Heart left ventricle (tissue), 16 donors: ENCODE data around the gene CERS5. TPM values are rescaled to one million over a fixed set of nuclear protein-coding genes. Genes with fewer than 3 reads are reported as not detected.

ENCODE experiments used
- ATAC-seq, 4 donors: fragments of 200-7000 bp; cut with Tn5 transposase; one replicate each; pipeline ENCODE4 v1.9.1; 2020 to 2022; ENCODE audit warnings: moderate library complexity in 4 of 4, mild to moderate bottlenecking in 3 of 4, moderate number of reproducible peaks in 1 of 4
- DNase-seq, 5 donors: peaks; one replicate each; pipeline ENCODE4 v3.0.0-alpha.2; 2020
- H3K27ac ChIP-seq, 12 donors: fragments of 200-600 bp; sonication (generic) in 4 of 12; one replicate each; pipeline versions ENCODE4 v1.5.0 to v1.8.0; 2016 to 2022; ENCODE audit warnings: mild to moderate bottlenecking in 2 of 12
- H3K27me3 ChIP-seq, 9 donors: fragments of 200-600 bp; sonication (generic) in 2 of 9; one replicate each; pipeline versions ENCODE4 v1.5.1 to v1.8.0; 2016 to 2022; ENCODE audit warnings: mild to moderate bottlenecking in 3 of 9
- H3K36me3 ChIP-seq, 9 donors: fragments of 200-600 bp; sonication (generic) in 2 of 9; one replicate each; pipeline versions ENCODE4 v1.5.0 to v1.8.0; 2018 to 2022; ENCODE audit warnings: mild to moderate bottlenecking in 2 of 9
- H3K4me1 ChIP-seq, 12 donors: fragments of 200-600 bp; sonication (generic) in 4 of 12; one replicate each; pipeline versions ENCODE4 v1.5.0 to v1.8.0; 2016 to 2022; ENCODE audit warnings: mild to moderate bottlenecking in 3 of 12
- H3K4me3 ChIP-seq, 12 donors: fragments of 200-600 bp; sonication (generic) in 4 of 12; one replicate each; pipeline versions ENCODE4 v1.5.0 to v1.8.0; 2017 to 2022; ENCODE audit warnings: mild to moderate bottlenecking in 9 of 12, moderate library complexity in 4 of 12
- H3K9me3 ChIP-seq, 12 donors: fragments of 200-600 bp; sonication (generic) in 4 of 12; one replicate each; pipeline versions ENCODE4 v1.5.0 to v1.8.0; 2016 to 2022; ENCODE audit warnings: mild to moderate bottlenecking in 1 of 12
- POLR2A ChIP-seq, 2 donors: fragments of 450-650 bp; IDR thresholded peaks; one replicate each; pipeline ENCODE4 v1.6.1; 2017; ENCODE audit warnings: antibody characterized with exemption in 2 of 2, mild to moderate bottlenecking in 2 of 2, moderate library complexity in 2 of 2
- WGBS, 4 donors: extraction: QIAGEN DNeasy Blood & Tissue Kit in 2 of 4; methylation state at CpG; one replicate each; pipeline versions ENCODE4 v1.1.5 to v1.1.7; 2013 to 2018; 5-methylcytosine and 5-hydroxymethylcytosine counted together
- intact Hi-C, 10 donors: fragments of 100-400 bp; cut with DNase I; formaldehyde crosslinking; loops; one replicate each; pipeline versions ENCODE4 v1.11.1 to v1.14.2; 2022
- polyA plus RNA-seq, 2 donors: library from polyadenylated mRNA; stranded (reverse); fragments of 200-250 nt; gene quantifications; one replicate each; pipeline ENCODE4 v1.2.3, GENCODE V29; 2013
- total RNA-seq, 9 donors: library from RNA; depleted of rRNA in 2 of 9; stranded (reverse); fragments of >200 nt in 2 of 9; fragmentation: NEBNext Ultra II Directional in 3 of 9; extraction: Animal tissue kit (Norgen Biotek cat#: 25700) in 3 of 9; gene quantifications; one replicate each; pipeline versions ENCODE4 v1.1.0 to v1.2.4, GENCODE V29; 2016 to 2023
- TF ChIP-seq, protein P1 (sequence below), 12 donors: fragments of 200-600 bp; sonication (generic) in 4 of 12; IDR thresholded peaks; one replicate each; pipeline versions ENCODE4 v1.5.0 to v1.8.0; 2018 to 2022; ENCODE audit warnings: antibody characterized with exemption in 12 of 12, mild to moderate bottlenecking in 5 of 12
- donor health status: ischemic (EF 13 %, LVEDD 7.1; RV severe dilation, severe dysfunction).
- donor health status: healthy with polysubstance abuse.
- donor health status: DM: no; HTN: yes; CAD: no.
- donor health status: DM: no; HTN: no; CAD: no.
- donor health status: ischemic (EF 25% LVEDD 6.9; RV normal size, moderate dysfunction).
- donor health status: ischemic (EF 25% LVEDD 5.7; RV mildly dilated, moderate dysfunction).
- donor health status: healthy.
- donor health status: DM: yes; HTN: yes; CAD: no.
- donor health status: ischemic (EF 35%, LVEDD 5.7; RV mildly dilated, moderate dysfunction).
- donor health status: nonischemic (EF 11% LVEDD 7.7; RV severe dilation, severe dysfunction).
- donor health status: DM: yes; HTN: yes; CAD: no.
- donor health status: PGD.
- donor health status: ischemic (EF 29% LVEDD 5.4; RV normal size, mild dysfunction).
- donor health status: nonischemic (EF 23%, LVEDD 6.1; RV moderate dilation, normal function).

The CERS5 gene
- total and polyA plus RNA-seq, 11 donors: 6.8 to 28.4 (median 11.7) TPM

DNA sequence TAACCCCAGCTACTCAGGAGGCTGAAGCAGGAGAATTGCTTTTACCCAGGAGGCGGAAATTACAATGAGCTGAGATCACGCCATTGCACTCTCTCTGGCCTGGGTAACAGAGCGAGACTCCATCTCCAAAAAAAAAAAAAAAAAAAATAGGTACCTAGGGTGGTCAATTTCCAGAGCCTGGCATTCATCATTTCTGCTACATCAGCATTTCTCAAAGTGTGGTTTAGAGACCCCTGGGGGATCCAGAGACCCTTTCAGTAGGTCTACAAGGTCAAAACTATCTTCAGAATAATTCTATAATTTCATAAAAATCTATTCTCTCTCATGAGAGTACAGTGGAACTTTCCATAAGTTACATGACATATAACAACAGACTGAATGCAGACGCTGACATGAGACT, 19.9 kb downstream of the CERS5 start:
- no peak for TF ChIP-seq POLR2A (IDR thresholded peaks at IDR 0.05)
- TF ChIP-seq, protein P1, sequence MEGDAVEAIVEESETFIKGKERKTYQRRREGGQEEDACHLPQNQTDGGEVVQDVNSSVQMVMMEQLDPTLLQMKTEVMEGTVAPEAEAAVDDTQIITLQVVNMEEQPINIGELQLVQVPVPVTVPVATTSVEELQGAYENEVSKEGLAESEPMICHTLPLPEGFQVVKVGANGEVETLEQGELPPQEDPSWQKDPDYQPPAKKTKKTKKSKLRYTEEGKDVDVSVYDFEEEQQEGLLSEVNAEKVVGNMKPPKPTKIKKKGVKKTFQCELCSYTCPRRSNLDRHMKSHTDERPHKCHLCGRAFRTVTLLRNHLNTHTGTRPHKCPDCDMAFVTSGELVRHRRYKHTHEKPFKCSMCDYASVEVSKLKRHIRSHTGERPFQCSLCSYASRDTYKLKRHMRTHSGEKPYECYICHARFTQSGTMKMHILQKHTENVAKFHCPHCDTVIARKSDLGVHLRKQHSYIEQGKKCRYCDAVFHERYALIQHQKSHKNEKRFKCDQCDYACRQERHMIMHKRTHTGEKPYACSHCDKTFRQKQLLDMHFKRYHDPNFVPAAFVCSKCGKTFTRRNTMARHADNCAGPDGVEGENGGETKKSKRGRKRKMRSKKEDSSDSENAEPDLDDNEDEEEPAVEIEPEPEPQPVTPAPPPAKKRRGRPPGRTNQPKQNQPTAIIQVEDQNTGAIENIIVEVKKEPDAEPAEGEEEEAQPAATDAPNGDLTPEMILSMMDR (IDR thresholded peaks at IDR 0.05): no peak
- H3K4me1 ChIP-seq: peaks cover 0 to 31% (median 6%) of the 10 kb centered on the region in 12 donors
- intact Hi-C loops: no loop called here
- 94 to 98% (median 97%) methylated on average over 4 of the region's 4 CpGs for WGBS, 4 donors
- H3K27ac ChIP-seq: no peak overlapping the region
- H3K9me3 ChIP-seq: no peaks in the 10 kb centered on the region
- no peak for DNase-seq
- H3K36me3 ChIP-seq: peaks cover 0 to 19% (median 8%) of the 10 kb centered on the region in 9 donors
- H3K4me3 ChIP-seq: no peak overlapping the region
- no peaks in the 10 kb centered on the region for H3K27me3 ChIP-seq
- ATAC-seq: no peak

DNA sequence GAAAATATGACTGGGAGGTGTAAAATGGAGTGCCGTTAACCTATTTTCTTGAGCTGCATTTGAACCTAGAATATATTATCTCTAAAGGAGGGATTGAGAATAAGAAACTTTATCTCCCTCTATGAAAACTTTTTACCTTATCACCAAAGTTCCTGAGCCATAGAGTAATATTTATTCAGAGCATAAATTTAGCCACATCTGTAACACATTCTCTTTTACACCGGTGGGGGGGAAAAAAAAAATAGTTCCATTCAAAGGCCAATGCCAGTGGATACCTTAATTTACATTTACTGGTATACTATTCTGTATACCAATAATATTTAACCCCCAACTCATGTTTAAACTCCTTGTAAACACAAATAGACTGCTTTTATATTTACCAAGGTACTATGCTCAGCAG, 21.7 kb downstream of the CERS5 start:
- no peak overlapping the region for H3K4me3 ChIP-seq
- TF ChIP-seq, protein P1 (IDR thresholded peaks at IDR 0.05): no peak
- TF ChIP-seq POLR2A (IDR thresholded peaks at IDR 0.05): no peak
- no peaks in the 10 kb centered on the region for H3K27me3 ChIP-seq
- H3K4me1 ChIP-seq: peaks cover 0 to 26% (median 5%) of the 10 kb centered on the region in 12 donors
- H3K36me3 ChIP-seq: peaks cover 0 to 37% (median 26%) of the 10 kb centered on the region in 9 donors
- WGBS, 4 donors: 34 to 38% (median 36%) methylated on average over 2 of the region's 2 CpGs
- DNase-seq: no peak
- no peak for ATAC-seq
- peak overlapping the region in 3 of 12 donors; percentile 4 to 47 (median 11) for H3K27ac ChIP-seq
- no peaks in the 10 kb centered on the region for H3K9me3 ChIP-seq
- intact Hi-C loops: no loop called here

DNA sequence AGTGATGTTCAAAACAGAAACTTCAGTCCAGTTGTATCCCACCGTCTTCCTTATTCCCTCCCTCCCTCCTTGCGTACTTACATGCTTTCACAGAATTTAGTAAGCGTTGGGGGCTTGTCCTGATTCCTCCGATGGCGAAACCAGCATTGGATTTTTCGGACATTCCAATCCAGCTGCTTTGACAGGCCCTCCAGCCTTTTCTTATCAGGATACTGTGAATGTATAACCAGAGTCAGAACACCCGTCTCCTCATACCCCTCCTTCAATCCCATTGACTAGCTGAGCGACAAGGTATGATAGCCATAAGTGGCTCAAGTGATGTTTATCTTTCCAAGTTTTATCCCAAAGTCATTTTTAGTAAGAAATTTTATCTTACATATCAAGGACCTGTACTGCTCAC, 24.2 kb downstream of the CERS5 start:
- Histone ChIP-seq H3K4me1 (peaks cover 0 to 23% (median 4%) of the 10 kb centered on the region in 12 donors), H3K27me3 (no peaks in the 10 kb centered on the region), H3K27ac (no peak overlapping the region), H3K4me3 (no peak overlapping the region), H3K36me3 (peaks cover 0 to 58% (median 43%) of the 10 kb centered on the region in 9 donors), H3K9me3 (no peaks in the 10 kb centered on the region)
- no peak for DNase-seq
- TF ChIP-seq, protein P1 (IDR thresholded peaks at IDR 0.05): no peak
- TF ChIP-seq POLR2A (IDR thresholded peaks at IDR 0.05): no peak
- intact Hi-C loops: no loop called here
- no peak for ATAC-seq
- WGBS, 4 donors: 71 to 80% (median 78%) methylated on average over 8 of the region's 8 CpGs

DNA sequence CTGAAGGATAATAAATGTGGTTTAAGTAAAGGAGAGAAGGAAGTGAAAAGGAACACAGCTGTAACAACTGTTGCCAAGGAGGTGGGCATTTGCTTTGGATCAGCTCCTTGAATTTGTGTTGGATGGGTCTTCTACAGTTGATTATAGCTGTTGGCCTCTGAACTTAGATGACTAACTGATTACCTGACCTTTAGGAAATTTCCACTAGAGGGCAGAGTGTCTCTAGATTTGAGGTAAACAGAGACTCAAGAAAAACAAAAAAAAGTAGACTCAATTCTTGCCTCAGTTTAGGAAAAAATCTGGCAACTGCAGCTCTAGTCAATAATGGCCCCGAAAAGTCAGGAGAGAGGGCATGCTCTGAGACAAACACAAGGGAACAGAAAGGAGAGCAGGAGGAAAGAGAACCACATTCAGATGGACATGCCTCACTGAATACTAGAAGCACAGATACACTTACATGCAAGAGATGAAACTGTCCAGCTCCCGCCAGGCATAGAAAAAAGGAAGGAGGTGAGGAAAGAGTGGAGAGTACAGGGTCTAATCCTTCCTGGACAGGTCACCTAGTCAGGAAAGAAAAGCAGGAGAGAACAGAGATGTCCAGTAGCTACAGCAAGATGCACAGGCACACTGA, 34.5 kb downstream of the CERS5 start:
- intact Hi-C loops: loop anchor here in 3 of 10 donors (2.0 to 5.0 kb wide), 3 partner anchors 40 to 45 kb away; no protein-coding TSS in a partner anchor
- Histone ChIP-seq H3K27ac (no peak overlapping the region), H3K4me3 (no peak overlapping the region), H3K27me3 (no peaks in the 10 kb centered on the region), H3K9me3 (no peaks in the 10 kb centered on the region), H3K4me1 (peaks cover 0 to 37% (median 10%) of the 10 kb centered on the region in 12 donors), H3K36me3 (peaks cover 0 to 96% (median 86%) of the 10 kb centered on the region in 9 donors)
- DNase-seq (no peak), ATAC-seq (no peak)
- 76 to 88% (median 80%) methylated on average over 2 of the region's 2 CpGs for WGBS, 4 donors
- TF ChIP-seq, protein P1 (IDR thresholded peaks at IDR 0.05): peak in 11 of 12 donors; percentile 20 to 73 (median 41)
- TF ChIP-seq POLR2A (IDR thresholded peaks at IDR 0.05): no peak
